Nephron (organoid): ENCODE data around the gene CYTH1.

Experiments
- H3K27ac Mint-ChIP-seq, 3 experiments: 2 replicates each; pipeline ENCODE4 v1.8.0; 2020; ENCODE audit warnings: mixed read lengths in 3 of 3, mild to moderate bottlenecking in 2 of 3, moderate library complexity in 1 of 3
- H3K27me3 Mint-ChIP-seq: 2 replicates; pipeline ENCODE4 v1.8.0; 2021; ENCODE audit warnings: low read depth, mild to moderate bottlenecking, moderate library complexity, mixed read lengths
- H3K36me3 Mint-ChIP-seq: 2 replicates; pipeline ENCODE4 v1.8.0; 2020; ENCODE audit warnings: low read depth, mixed read lengths
- H3K4me1 Mint-ChIP-seq: 2 replicates; pipeline ENCODE4 v1.8.0; 2020; ENCODE audit warnings: mixed read lengths
- H3K4me3 Mint-ChIP-seq, 3 experiments: 2 replicates each; pipeline ENCODE4 v1.8.0; 2020; ENCODE audit warnings: mild to moderate bottlenecking in 3 of 3, mixed read lengths in 3 of 3, moderate library complexity in 2 of 3
- H3K9me3 Mint-ChIP-seq: 2 replicates; pipeline ENCODE4 v1.8.0; 2020; ENCODE audit warnings: mixed read lengths
- CTCF ChIP-seq, 3 experiments: fragments of 200-600 bp; sonication (generic); IDR thresholded peaks; one replicate each; pipeline ENCODE4 v1.5.0; 2021; ENCODE audit warnings: antibody characterized with exemption in 3 of 3; ENCODE audit not compliant: unreplicated experiment in 3 of 3

The CYTH1 gene

DNA sequence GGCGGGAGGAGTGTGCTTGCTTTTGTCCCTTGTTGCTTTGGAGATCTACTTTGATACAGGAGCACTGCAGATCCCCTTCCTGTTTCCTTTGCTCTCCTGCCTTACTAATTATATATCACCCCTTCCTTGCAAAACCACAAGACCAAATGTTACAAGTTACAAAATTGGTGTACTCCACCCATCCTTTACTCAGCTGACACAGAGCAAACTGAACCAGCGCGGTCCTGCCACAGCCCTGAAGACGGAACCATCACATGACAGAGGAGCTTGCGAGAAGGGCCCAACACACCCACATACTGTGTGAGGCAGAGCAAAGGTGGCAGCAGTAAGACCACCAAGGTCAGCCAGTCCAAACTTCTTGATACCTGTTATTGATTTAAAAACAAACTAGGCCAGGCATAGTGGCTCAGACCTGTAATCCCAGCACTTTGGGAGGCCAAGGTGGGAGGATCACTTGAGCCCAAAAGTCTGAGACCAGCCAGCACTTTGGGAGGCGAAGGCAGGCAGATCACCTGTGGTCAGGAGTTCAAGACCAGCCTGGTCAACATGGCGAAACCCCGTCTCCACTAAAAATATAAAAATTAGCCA is 33.2 kb downstream of the CYTH1 start:
- no peak for TF ChIP-seq CTCF (IDR thresholded peaks at IDR 0.05; ENCODE audit: unreplicated experiment in 3 of 3)
- H3K36me3 Mint-ChIP-seq: no peaks in the 10 kb centered on the region
- H3K9me3 Mint-ChIP-seq: no peaks in the 10 kb centered on the region
- H3K4me1 Mint-ChIP-seq: peaks cover 19% of the 10 kb centered on the region
- no peak overlapping the region for H3K4me3 Mint-ChIP-seq
- H3K27me3 Mint-ChIP-seq: peaks cover 3% of the 10 kb centered on the region
- no peak overlapping the region for H3K27ac Mint-ChIP-seq

GRCh38 chr17:78748048-78748729 is 33.9 kb downstream of the CYTH1 start:
- peaks cover 3% of the 10 kb centered on the region for H3K27me3 Mint-ChIP-seq
- H3K36me3 Mint-ChIP-seq: no peaks in the 10 kb centered on the region
- peaks cover 19% of the 10 kb centered on the region for H3K4me1 Mint-ChIP-seq
- H3K27ac Mint-ChIP-seq: no peak overlapping the region
- no peaks in the 10 kb centered on the region for H3K9me3 Mint-ChIP-seq
- no peak overlapping the region for H3K4me3 Mint-ChIP-seq
- no peak for TF ChIP-seq CTCF (IDR thresholded peaks at IDR 0.05; ENCODE audit: unreplicated experiment in 3 of 3)

GRCh38 chr17:78747488-78747887 is 34.6 kb downstream of the CYTH1 start:
- Mint-ChIP-seq H3K36me3 (no peaks in the 10 kb centered on the region), H3K27me3 (peaks cover 3% of the 10 kb centered on the region), H3K4me3 (no peak overlapping the region), H3K27ac (no peak overlapping the region), H3K4me1 (peaks cover 19% of the 10 kb centered on the region), H3K9me3 (no peaks in the 10 kb centered on the region)
- no peak for TF ChIP-seq CTCF (IDR thresholded peaks at IDR 0.05; ENCODE audit: unreplicated experiment in 3 of 3)

DNA sequence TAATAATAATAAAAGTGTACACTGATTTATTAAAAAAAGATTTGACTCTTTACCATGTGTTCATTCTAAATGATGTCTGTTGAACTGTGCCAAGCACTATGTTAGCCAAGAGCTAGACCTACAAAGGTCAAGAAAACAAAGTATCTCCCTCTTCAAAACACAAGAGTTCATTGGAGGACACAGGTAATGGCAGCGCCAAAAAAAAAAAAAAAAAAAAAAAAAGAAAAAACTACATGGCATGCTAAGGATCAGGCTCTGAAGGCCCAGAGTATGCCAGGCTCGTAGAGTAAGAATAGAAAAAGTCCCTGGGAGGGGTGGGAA is 35.2 kb downstream of the CYTH1 start:
- H3K36me3 Mint-ChIP-seq: no peaks in the 10 kb centered on the region
- H3K27ac Mint-ChIP-seq: no peak overlapping the region
- H3K4me3 Mint-ChIP-seq: no peak overlapping the region
- H3K9me3 Mint-ChIP-seq: no peaks in the 10 kb centered on the region
- H3K4me1 Mint-ChIP-seq: peaks cover 22% of the 10 kb centered on the region
- H3K27me3 Mint-ChIP-seq: peaks cover 3% of the 10 kb centered on the region
- no peak for TF ChIP-seq CTCF (IDR thresholded peaks at IDR 0.05; ENCODE audit: unreplicated experiment in 3 of 3)

- Mint-ChIP-seq H3K27ac (peak overlapping the region in 1 of 3 experiments; percentile 35), H3K4me1 (peaks cover 26% of the 10 kb centered on the region), H3K9me3 (no peaks in the 10 kb centered on the region), H3K27me3 (peaks cover 3% of the 10 kb centered on the region), H3K4me3 (no peak overlapping the region), H3K36me3 (no peaks in the 10 kb centered on the region)
- TF ChIP-seq CTCF (IDR thresholded peaks at IDR 0.05; ENCODE audit: unreplicated experiment in 3 of 3): no peak
Observed at GRCh38 chr17:78746263-78746948, 35.7 kb downstream of the CYTH1 start.
